ENCODE data around the gene MSLN.

DNA sequence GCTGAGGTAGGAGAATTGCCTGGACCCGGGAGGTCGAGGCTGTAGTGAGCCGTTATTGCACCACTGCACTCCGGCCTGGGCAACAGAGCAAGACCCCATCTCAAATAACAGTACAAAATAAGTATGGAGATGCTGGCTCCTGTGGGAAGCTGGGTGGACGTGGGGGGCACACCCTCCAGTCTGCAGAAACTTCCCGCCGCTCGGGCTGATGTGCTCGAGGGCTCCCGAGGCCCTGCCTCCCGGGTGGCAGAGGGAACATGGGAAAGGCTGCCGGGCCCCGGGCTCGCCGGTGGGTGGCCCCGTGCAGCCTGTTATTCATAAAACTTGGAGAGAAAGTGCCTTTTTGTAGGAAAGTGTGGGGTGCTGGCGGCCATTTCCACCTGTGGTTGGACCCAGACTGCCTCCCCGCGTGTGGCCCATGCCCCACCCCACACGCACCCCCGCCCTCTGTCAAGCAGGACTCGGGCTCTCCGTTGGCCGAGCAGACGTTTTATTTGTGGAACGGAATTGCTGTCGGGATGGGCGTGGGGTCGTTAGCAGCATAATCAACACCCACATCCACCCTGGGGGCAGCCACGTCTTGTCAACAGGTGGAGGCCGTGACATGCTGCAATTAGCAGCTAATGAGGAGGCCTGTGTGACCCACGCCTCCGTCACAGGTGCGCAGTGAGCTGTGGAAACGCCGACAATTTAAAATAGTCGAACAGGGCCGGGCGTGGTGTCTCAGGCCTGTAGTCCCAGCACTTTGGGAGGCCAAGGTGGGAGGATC lies 12.4 kb upstream of the MSLN start:
- TF ChIP-seq, protein P1, sequence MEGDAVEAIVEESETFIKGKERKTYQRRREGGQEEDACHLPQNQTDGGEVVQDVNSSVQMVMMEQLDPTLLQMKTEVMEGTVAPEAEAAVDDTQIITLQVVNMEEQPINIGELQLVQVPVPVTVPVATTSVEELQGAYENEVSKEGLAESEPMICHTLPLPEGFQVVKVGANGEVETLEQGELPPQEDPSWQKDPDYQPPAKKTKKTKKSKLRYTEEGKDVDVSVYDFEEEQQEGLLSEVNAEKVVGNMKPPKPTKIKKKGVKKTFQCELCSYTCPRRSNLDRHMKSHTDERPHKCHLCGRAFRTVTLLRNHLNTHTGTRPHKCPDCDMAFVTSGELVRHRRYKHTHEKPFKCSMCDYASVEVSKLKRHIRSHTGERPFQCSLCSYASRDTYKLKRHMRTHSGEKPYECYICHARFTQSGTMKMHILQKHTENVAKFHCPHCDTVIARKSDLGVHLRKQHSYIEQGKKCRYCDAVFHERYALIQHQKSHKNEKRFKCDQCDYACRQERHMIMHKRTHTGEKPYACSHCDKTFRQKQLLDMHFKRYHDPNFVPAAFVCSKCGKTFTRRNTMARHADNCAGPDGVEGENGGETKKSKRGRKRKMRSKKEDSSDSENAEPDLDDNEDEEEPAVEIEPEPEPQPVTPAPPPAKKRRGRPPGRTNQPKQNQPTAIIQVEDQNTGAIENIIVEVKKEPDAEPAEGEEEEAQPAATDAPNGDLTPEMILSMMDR (conservative IDR thresholded peaks at IDR 0.05; ENCODE audit: low read depth, low read length) = no peak
- TF ChIP-seq EZH2 (IDR thresholded peaks at IDR 0.05; ENCODE audit: low read length, unreplicated experiment) = no peak
- no peak for TF ChIP-seq EZH2phosphoT487 (IDR thresholded peaks at IDR 0.05; ENCODE audit: borderline replicate concordance, low read length)

All from PC-3 (cell line).